ENCODE results near the gene TMEM198.

The TMEM198 gene

GRCh38 chr2:219563271-219563928, 19.6 kb downstream of the TMEM198 start:
- no peak for DNase-seq

- no peak for DNase-seq
Measured at GRCh38 chr2:219565130-219566080, 21.6 kb downstream of the TMEM198 start.

GRCh38 chr2:219566640-219567039, 22.8 kb downstream of the TMEM198 start:
- DNase-seq: no peak

- no peak for DNase-seq
Measured at GRCh38 chr2:219567131-219567530, 23.3 kb downstream of the TMEM198 start.

- DNase-seq: no peak
Measured at GRCh38 chr2:219567791-219568361, 24.0 kb downstream of the TMEM198 start.

GRCh38 chr2:219569041-219569440, 25.2 kb downstream of the TMEM198 start:
- DNase-seq: no peak

GRCh38 chr2:219569635-219570034, 25.8 kb downstream of the TMEM198 start:
- DNase-seq: no peak

- DNase-seq: no peak
Measured at GRCh38 chr2:219570194-219570923, 26.5 kb downstream of the TMEM198 start.

- no peak for DNase-seq
Measured at GRCh38 chr2:219570924-219571310, 27.1 kb downstream of the TMEM198 start.

GRCh38 chr2:219571311-219572236, 27.7 kb downstream of the TMEM198 start, which contains the start of gene OBSL1:
Gene OBSL1 (minus strand): TSS chr2:219571539. CDS start chr2:219571232, 307 bp downstream.
- DNase-seq: no peak

GRCh38 chr2:219572237-219573001, 28.6 kb downstream of the TMEM198 start, which contains the start of gene INHA:
Gene INHA (plus strand): TSS chr2:219572310. CDS start chr2:219572375, 65 bp downstream.
- no peak for DNase-seq

- no peak for DNase-seq
Measured at GRCh38 chr2:219573166-219573565, 29.3 kb downstream of the TMEM198 start.

- DNase-seq: no peak
Measured at GRCh38 chr2:219574484-219575311, 30.9 kb downstream of the TMEM198 start.

GRCh38 chr2:219575566-219576504, 32.0 kb downstream of the TMEM198 start:
- no peak for DNase-seq

- no peak for DNase-seq
Measured at GRCh38 chr2:219576505-219577388, 32.9 kb downstream of the TMEM198 start.

- no peak for DNase-seq
Measured at GRCh38 chr2:219578811-219579613, 35.2 kb downstream of the TMEM198 start.

GRCh38 chr2:219581346-219581745, 37.5 kb downstream of the TMEM198 start:
- no peak for DNase-seq

Measured in CD4-positive, alpha-beta T cell treated with Interleukin-10 for 1 hour (primary cell).